IPS DF 6.9 (cell line): ENCODE data around the gene PRSS37.

Experiments
- DNase-seq: peaks from one replicate; pipeline ENCODE4 v3.0.0-alpha.2; 2013; ENCODE audit warnings: low read depth, low spot score
- H3K27ac ChIP-seq: one replicate; pipeline ENCODE4 v1.5.1; 2013; ENCODE audit warnings: low read length, control low read depth
- H3K27me3 ChIP-seq: 2 replicates; pipeline ENCODE4 v1.6.1; 2013; ENCODE audit warnings: mild to moderate bottlenecking, low read length; ENCODE audit not compliant: control insufficient read depth, insufficient read depth
- H3K36me3 ChIP-seq: 2 replicates; pipeline ENCODE4 v1.6.1; 2013; ENCODE audit warnings: low read length; ENCODE audit not compliant: control insufficient read depth, insufficient read depth
- H3K4me1 ChIP-seq: 2 replicates; pipeline ENCODE4 v1.6.1; 2013; ENCODE audit warnings: low read length; ENCODE audit not compliant: control insufficient read depth, insufficient read depth
- H3K4me3 ChIP-seq: 2 replicates; pipeline ENCODE4 v1.5.1; 2013; ENCODE audit warnings: mild to moderate bottlenecking, low read length
- H3K9me3 ChIP-seq: 2 replicates; pipeline ENCODE4 v1.6.1; 2013; ENCODE audit warnings: low read length, inconsistent platforms; ENCODE audit not compliant: control insufficient read depth, insufficient read depth
- WGBS: extraction: QIAGEN DNeasy Blood & Tissue Kit; methylation state at CpG from one replicate; pipeline ENCODE4 v1.1.7; 2013; ENCODE audit warnings: mixed read lengths, missing lambda C conversion rate; ENCODE audit not compliant: insufficient read length, insufficient coverage; 5-methylcytosine and 5-hydroxymethylcytosine counted together

Gene PRSS37

DNA sequence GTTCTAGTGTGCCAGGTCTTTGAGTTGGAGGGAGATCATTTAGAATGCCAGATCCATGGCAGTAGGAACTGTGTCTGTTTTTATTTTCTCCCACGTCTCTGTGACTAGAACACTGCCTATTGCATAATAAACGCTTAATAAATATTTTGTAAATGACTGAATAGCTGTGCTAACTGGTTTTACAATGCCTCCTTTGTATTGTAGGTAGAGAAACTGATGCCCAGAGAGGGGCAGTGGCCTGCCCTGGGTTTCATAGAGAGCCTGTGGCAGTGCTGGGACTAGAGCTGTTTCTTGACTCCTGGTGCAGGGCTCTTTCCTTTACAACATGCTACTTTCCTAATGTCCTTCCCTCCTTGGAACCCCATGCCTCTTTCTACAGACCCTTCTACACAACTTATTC is 48.8 kb downstream of the PRSS37 start:
- DNase-seq: no peak
- Histone ChIP-seq H3K9me3 (no peaks in the 10 kb centered on the region), H3K4me3 (no peak overlapping the region), H3K27me3 (no peaks in the 10 kb centered on the region), H3K36me3 (no peaks in the 10 kb centered on the region), H3K4me1 (no peaks in the 10 kb centered on the region), H3K27ac (no peak overlapping the region)
- WGBS: no CpG with 5 or more reads among the region's 2 CpGs

DNA sequence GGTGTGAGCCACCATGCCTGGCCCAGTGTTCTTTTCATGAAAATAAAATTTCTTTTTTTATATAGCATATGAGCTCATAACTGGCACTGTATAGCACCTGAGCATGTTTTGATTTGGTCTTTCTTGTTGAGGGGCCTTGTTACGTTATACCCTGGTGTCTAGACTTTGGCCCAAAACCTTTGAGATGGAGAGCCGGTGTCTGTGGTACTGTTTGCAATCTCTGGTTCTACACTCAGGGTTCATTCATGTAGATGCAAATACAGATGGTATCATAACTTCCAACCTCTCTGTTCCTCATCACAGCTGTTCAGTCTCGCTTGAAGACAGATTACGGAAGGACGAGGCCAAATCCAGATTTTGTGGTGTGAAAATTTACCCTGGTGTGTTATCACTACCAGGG is 51.4 kb downstream of the PRSS37 start, which contains the start of gene TAS2R5:
Gene TAS2R5 (plus strand): TSS at position 301 of the 400 bp plus-strand sequence. CDS start 145 bp downstream, outside the sequence.
- Histone ChIP-seq H3K4me3 (no peak within 1 kb of the TSS), H3K9me3 (no peaks in the 10 kb centered on the region), H3K27ac (no peak within 1 kb of the TSS), H3K36me3 (no peaks in the 10 kb centered on the region), H3K27me3 (no peaks in the 10 kb centered on the region), H3K4me1 (no peaks in the 10 kb centered on the region)
- WGBS: no CpG with 5 or more reads among the region's 5 CpGs
- no peak for DNase-seq

GRCh38 chr7:141788296-141788695 is 53.0 kb downstream of the PRSS37 start:
- H3K36me3 ChIP-seq: no peaks in the 10 kb centered on the region
- no peaks in the 10 kb centered on the region for H3K27me3 ChIP-seq
- no peak overlapping the region for H3K27ac ChIP-seq
- no peaks in the 10 kb centered on the region for H3K9me3 ChIP-seq
- no CpG with 5 or more reads among the region's 2 CpGs for WGBS
- H3K4me3 ChIP-seq: no peak overlapping the region
- no peak for DNase-seq
- no peaks in the 10 kb centered on the region for H3K4me1 ChIP-seq
